PFSK-1 (cell line): ENCODE data around the gene CS.

ENCODE experiments used
- FOXP2 ChIP-seq: optimal IDR thresholded peaks from 2 replicates; pipeline ENCODE3; 2011; ENCODE audit warnings: borderline replicate concordance, control low read depth, inconsistent platforms; ENCODE audit not compliant: insufficient read depth; ENCODE audit errors: extremely low read length, extremely low read depth
- POLR2AphosphoS5 ChIP-seq: IDR thresholded peaks from 2 replicates; pipeline ENCODE4 v1.6.1; 2012; ENCODE audit warnings: low read depth, mild to moderate bottlenecking, control low read depth, low read length, moderate library complexity
- REST ChIP-seq, 2 experiments: IDR thresholded peaks; 2 replicates each; pipeline versions ENCODE4 v1.6.1 to v1.8.0; 2011 to 2012; ENCODE audit warnings: low read depth in 2 of 2, low read length in 2 of 2, control low read depth in 1 of 2, inconsistent platforms in 1 of 2, mild to moderate bottlenecking in 1 of 2, moderate library complexity in 1 of 2; ENCODE audit not compliant: insufficient read depth in 1 of 2
- SIN3A ChIP-seq: IDR thresholded peaks from 2 replicates; pipeline ENCODE4 v1.6.1; 2012; ENCODE audit warnings: mild to moderate bottlenecking, low read length, moderate library complexity, borderline replicate concordance; ENCODE audit not compliant: insufficient read depth
- TAF1 ChIP-seq: IDR thresholded peaks from 2 replicates; pipeline ENCODE4 v1.6.1; 2012; ENCODE audit warnings: low read length, control low read depth, borderline replicate concordance; ENCODE audit not compliant: insufficient read depth

Gene CS

GRCh38 chr12:56237552-56237951 is 62.6 kb downstream of the CS start:
- TF ChIP-seq SIN3A (no peak), POLR2AphosphoS5 (no peak), FOXP2 (no peak), REST (IDR thresholded peaks at IDR 0.05; ENCODE audit: insufficient read depth in 1 of 2, low read depth in 2 of 2, low read length in 2 of 2) (no peak), TAF1 (no peak)

- TF ChIP-seq REST (IDR thresholded peaks at IDR 0.05; ENCODE audit: insufficient read depth in 1 of 2, low read depth in 2 of 2, low read length in 2 of 2) = no peak
- no peak for TF ChIP-seq FOXP2
- TF ChIP-seq TAF1 = no peak
- TF ChIP-seq POLR2AphosphoS5 = no peak
- TF ChIP-seq SIN3A = no peak
Measured at GRCh38 chr12:56236985-56237384, 63.1 kb downstream of the CS start.

- TF ChIP-seq FOXP2 (no peak), POLR2AphosphoS5 (no peak), TAF1 (no peak), SIN3A (no peak), REST (IDR thresholded peaks at IDR 0.05; ENCODE audit: insufficient read depth in 1 of 2, low read depth in 2 of 2, low read length in 2 of 2) (no peak)
Measured at GRCh38 chr12:56236091-56236490, 64.0 kb downstream of the CS start.

DNA sequence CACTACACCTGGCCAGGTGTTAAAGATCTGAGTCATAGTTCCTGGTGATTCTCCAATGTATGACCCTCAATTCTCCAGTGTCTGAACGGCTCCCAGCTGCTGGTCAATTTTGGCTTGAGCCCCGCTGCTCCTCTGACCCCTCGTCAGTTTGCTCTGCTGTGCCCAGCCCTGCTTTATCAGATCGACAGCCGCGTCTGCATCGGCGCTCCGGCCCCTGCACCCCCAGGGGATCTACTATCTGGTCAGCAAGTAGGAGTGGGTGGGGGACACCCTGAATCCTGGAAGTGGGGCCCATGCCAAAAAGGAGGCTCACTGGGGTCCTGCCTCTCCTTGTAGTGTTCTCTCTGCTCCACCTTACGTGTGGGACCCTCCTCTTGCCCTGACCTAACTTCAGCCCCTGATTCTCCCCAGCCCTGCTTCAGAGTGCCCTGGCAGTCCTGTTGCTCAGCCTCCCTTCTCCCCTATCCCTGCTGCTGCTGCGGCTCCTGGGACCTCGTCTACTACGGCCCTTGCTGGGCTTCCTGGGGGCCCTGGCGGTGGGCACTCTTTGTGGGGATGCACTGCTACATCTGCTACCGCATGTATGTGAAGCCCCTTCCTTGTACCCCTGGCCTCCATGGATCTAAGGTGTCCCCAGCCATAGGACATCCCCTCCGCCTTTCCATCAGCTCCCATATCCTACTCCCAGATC is 65.2 kb downstream of the CS start:
- TF ChIP-seq FOXP2 = no peak
- TF ChIP-seq POLR2AphosphoS5 = no peak
- no peak for TF ChIP-seq SIN3A
- no peak for TF ChIP-seq REST (IDR thresholded peaks at IDR 0.05; ENCODE audit: insufficient read depth in 1 of 2, low read depth in 2 of 2, low read length in 2 of 2)
- no peak for TF ChIP-seq TAF1
